NCI-H524 (cell line): ENCODE data around the gene CXXC5.

Experiments used
- DNase-seq, 2 experiments: peaks; one replicate each; lab custom pipeline; 2025; lab: John Stamatoyannopoulos, UW

Gene CXXC5

GRCh38 chr5:139638090-139638735 lies 9.9 kb upstream of the CXXC5 start:
- peak; percentile 68 to 69 for DNase-seq

- DNase-seq: peak; percentile 88 to 92
These were observed 9.2 kb upstream of the CXXC5 start for GRCh38 chr5:139638736-139639618.

- peak; percentile 53 to 54 for DNase-seq
These were observed 8.3 kb upstream of the CXXC5 start for GRCh38 chr5:139639619-139640380.

GRCh38 chr5:139640421-139641115 lies 7.6 kb upstream of the CXXC5 start:
- DNase-seq: no peak

GRCh38 chr5:139641116-139642080 lies 6.8 kb upstream of the CXXC5 start:
- no peak for DNase-seq

GRCh38 chr5:139642213-139642612 lies 5.9 kb upstream of the CXXC5 start:
- no peak for DNase-seq

- no peak for DNase-seq
These were observed 5.0 kb upstream of the CXXC5 start for GRCh38 chr5:139642891-139643871.

- no peak for DNase-seq
These were observed 4.1 kb upstream of the CXXC5 start for GRCh38 chr5:139644001-139644456.

- DNase-seq: no peak
These were observed 3.3 kb upstream of the CXXC5 start for GRCh38 chr5:139644646-139645429.

- DNase-seq: no peak
These were observed 2.7 kb upstream of the CXXC5 start for GRCh38 chr5:139645430-139645871.

GRCh38 chr5:139646111-139646510 lies 2.0 kb upstream of the CXXC5 start:
- DNase-seq: no peak

GRCh38 chr5:139646912-139647505 lies 1.1 kb upstream of the CXXC5 start:
- DNase-seq: peak; percentile 23 to 79

GRCh38 chr5:139647506-139648204 lies 494 bp upstream of the CXXC5 start:
- peak in 1 of 2 experiments; percentile 46 for DNase-seq

GRCh38 chr5:139649082-139649991 lies 1.2 kb downstream of the CXXC5 start:
- DNase-seq: peak in 1 of 2 experiments; percentile 31

GRCh38 chr5:139650031-139650688 lies 2.0 kb downstream of the CXXC5 start:
- peak; percentile 27 to 30 for DNase-seq

- DNase-seq: no peak
These were observed 2.5 kb downstream of the CXXC5 start for GRCh38 chr5:139650689-139651042.
